B cell (primary cell): Measurements from ENCODE around the gene MILR1. TPM values are rescaled to one million over a fixed set of nuclear protein-coding genes. Genes with fewer than 3 reads are reported as not detected.

ENCODE experiments used
- ATAC-seq: fragments of 200-7000 bp; cut with Tn5 transposase; one replicate; pipeline ENCODE4 v1.10.0; 2021; ENCODE audit warnings: low read depth, mild to moderate bottlenecking, moderate number of reproducible peaks, moderate library complexity
- CTCF ChIA-PET: fragments of 350-600 bp; sonication (Branson Sonifier 250); formaldehyde crosslinking; loops from one replicate; lab custom pipeline; 2021; ENCODE audit warnings: antibody characterized with exemption, inconsistent platforms; lab: Charles Lee
- POLR2A ChIA-PET: fragments of 350-600 bp; sonication (Branson Sonifier 250); formaldehyde crosslinking; loops from one replicate; lab custom pipeline; 2021; ENCODE audit warnings: antibody characterized with exemption; lab: Charles Lee
- DNase-seq: peaks from one replicate; pipeline ENCODE4 v3.0.0; 2013
- H2AFZ ChIP-seq: 2 replicates; pipeline ENCODE4 v1.6.1; 2012; ENCODE audit warnings: mild to moderate bottlenecking, low read depth, low read length; ENCODE audit not compliant: insufficient read depth, poor library complexity, severe bottlenecking
- H3K27ac ChIP-seq, 2 donors: 1 replicate in 1 of 2; 2 replicates in 1 of 2; pipeline ENCODE4 v1.5.1; 2012 to 2013; ENCODE audit warnings: low read length in 2 of 2, mild to moderate bottlenecking in 2 of 2, moderate library complexity in 1 of 2
- H3K27me3 ChIP-seq, 4 experiments: fragments of 200-600 bp in 1 of 4; sonication (generic) in 1 of 4; replicated peaks in 1 of 4; 1 replicate in 2 of 4; 2 replicates in 2 of 4; pipeline versions ENCODE4 v1.6.1 to v1.7.0; 2013 to 2016; ENCODE audit warnings: low read length in 3 of 4, mild to moderate bottlenecking in 2 of 4, mixed read lengths in 1 of 4, moderate library complexity in 1 of 4; ENCODE audit not compliant: insufficient read depth in 4 of 4, control insufficient read depth in 3 of 4; ENCODE audit errors: control extremely low read depth in 1 of 4
- H3K36me3 ChIP-seq, 2 experiments: replicated peaks in 1 of 2; 1 replicate in 1 of 2; 2 replicates in 1 of 2; pipeline versions ENCODE4 v1.6.1 to v1.7.1; 2013; ENCODE audit warnings: low read length in 1 of 2; ENCODE audit not compliant: insufficient read depth in 2 of 2, control insufficient read depth in 1 of 2; ENCODE audit errors: control extremely low read depth in 1 of 2, extremely low read depth in 1 of 2
- H3K4me1 ChIP-seq, 2 donors: fragments of 200-600 bp in 1 of 2; sonication (generic) in 1 of 2; 1 replicate in 1 of 2; 2 replicates in 1 of 2; pipeline versions ENCODE4 v1.5.1 to v1.6.1; 2013 to 2017; ENCODE audit warnings: low read length in 2 of 2; ENCODE audit not compliant: control insufficient read depth in 2 of 2, insufficient read depth in 2 of 2
- H3K4me2 ChIP-seq: replicated peaks from 2 replicates; pipeline ENCODE3; 2012; ENCODE audit warnings: mild to moderate bottlenecking, low read depth, low read length; ENCODE audit not compliant: poor library complexity, severe bottlenecking
- H3K4me3 ChIP-seq, 5 experiments: fragments of 200-600 bp in 1 of 5; sonication (generic) in 1 of 5; 1 replicate in 3 of 5; 2 replicates in 2 of 5; pipeline versions ENCODE4 v1.5.1 to v1.7.0; 2011 to 2016; ENCODE audit warnings: low read length in 4 of 5, mild to moderate bottlenecking in 4 of 5, low read depth in 2 of 5, control low read depth in 1 of 5, moderate library complexity in 1 of 5; ENCODE audit not compliant: insufficient read depth in 1 of 5; ENCODE audit errors: control extremely low read depth in 1 of 5, extremely low read depth in 1 of 5
- H3K79me2 ChIP-seq: fragments of 200-600 bp; sonication (generic); one replicate; pipeline ENCODE4 v1.6.0; 2016; ENCODE audit warnings: low read length; ENCODE audit not compliant: control insufficient read depth, insufficient read depth
- H3K9ac ChIP-seq: fragments of 200-600 bp; sonication (generic); 2 replicates; pipeline ENCODE4 v1.6.1; 2017; ENCODE audit warnings: mild to moderate bottlenecking, low read length, moderate library complexity
- H3K9me3 ChIP-seq, 3 donors: one replicate each; pipeline versions ENCODE4 v1.6.1 to v1.7.1; 2013; ENCODE audit warnings: low read length in 2 of 3; ENCODE audit not compliant: control insufficient read depth in 2 of 3, insufficient read depth in 1 of 3; ENCODE audit errors: control extremely low read depth in 1 of 3
- H4K20me1 ChIP-seq: 2 replicates; pipeline ENCODE4 v1.6.0; 2012; ENCODE audit warnings: mild to moderate bottlenecking, low read length; ENCODE audit not compliant: insufficient read depth, control insufficient read depth, poor library complexity, severe bottlenecking
- H3K27ac Mint-ChIP-seq: one replicate; pipeline ENCODE4 v1.8.0; 2021; ENCODE audit warnings: mixed read lengths
- H3K27me3 Mint-ChIP-seq: one replicate; pipeline ENCODE4 v1.8.0; 2021; ENCODE audit warnings: mixed read lengths
- H3K4me1 Mint-ChIP-seq: one replicate; pipeline ENCODE4 v1.8.0; 2021; ENCODE audit warnings: mixed read lengths
- H3K4me3 Mint-ChIP-seq: one replicate; pipeline ENCODE4 v1.8.0; 2021; ENCODE audit warnings: mixed read lengths
- H3K9me3 Mint-ChIP-seq: one replicate; pipeline ENCODE4 v1.8.0; 2022; ENCODE audit warnings: mixed read lengths; ENCODE audit not compliant: insufficient read depth
- EZH2 ChIP-seq: IDR thresholded peaks from 2 replicates; pipeline ENCODE4 v1.6.1; 2012; ENCODE audit warnings: borderline replicate concordance, low read depth, mild to moderate bottlenecking, moderate library complexity, low read length; ENCODE audit not compliant: insufficient read depth, poor library complexity, severe bottlenecking
- WGBS: methylation state at CpG from one replicate; pipeline ENCODE4 v1.1.5; 2013; ENCODE audit warnings: missing lambda C conversion rate; ENCODE audit not compliant: insufficient coverage; 5-methylcytosine and 5-hydroxymethylcytosine counted together
- intact Hi-C: fragments of 100-400 bp; cut with micrococcal nuclease; formaldehyde crosslinking; loops from one replicate; pipeline ENCODE4 v1.10.0; 2022
- polyA minus RNA-seq: library from RNA; depleted of rRNA, polyadenylated mRNA; stranded (reverse); fragments of >200 nt; gene quantifications from 2 replicates; pipeline ENCODE4 v1.2.3, GENCODE V29; 2012
- polyA plus RNA-seq: library from polyadenylated mRNA; depleted of rRNA; stranded (reverse); fragments of >200 nt; gene quantifications from 2 replicates; pipeline ENCODE4 v1.2.3, GENCODE V29; 2012
- total RNA-seq, 2 donors: library from RNA; stranded (reverse); fragments of 120-200 nt in 1 of 2; gene quantifications; 1 replicate in 1 of 2; 2 replicates in 1 of 2; pipeline versions ENCODE4 v1.2.3 to v1.2.4, GENCODE V29; 2013 to 2022
- TF ChIP-seq, protein P1 (sequence below): fragments of 200-600 bp; IDR thresholded peaks from one replicate; pipeline ENCODE4 v1.8.0; 2022; ENCODE audit warnings: antibody characterized with exemption, mild to moderate bottlenecking

MILR1 gene, protein sequence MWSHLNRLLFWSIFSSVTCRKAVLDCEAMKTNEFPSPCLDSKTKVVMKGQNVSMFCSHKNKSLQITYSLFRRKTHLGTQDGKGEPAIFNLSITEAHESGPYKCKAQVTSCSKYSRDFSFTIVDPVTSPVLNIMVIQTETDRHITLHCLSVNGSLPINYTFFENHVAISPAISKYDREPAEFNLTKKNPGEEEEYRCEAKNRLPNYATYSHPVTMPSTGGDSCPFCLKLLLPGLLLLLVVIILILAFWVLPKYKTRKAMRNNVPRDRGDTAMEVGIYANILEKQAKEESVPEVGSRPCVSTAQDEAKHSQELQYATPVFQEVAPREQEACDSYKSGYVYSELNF
- 9.4 and 14.7 TPM in 2 replicates for total RNA-seq
- total RNA-seq (2013): 11.8 TPM
- polyA plus RNA-seq: 38.0 and 60.4 TPM in 2 replicates
- polyA minus RNA-seq: 24.8 and 49.6 TPM in 2 replicates

DNA sequence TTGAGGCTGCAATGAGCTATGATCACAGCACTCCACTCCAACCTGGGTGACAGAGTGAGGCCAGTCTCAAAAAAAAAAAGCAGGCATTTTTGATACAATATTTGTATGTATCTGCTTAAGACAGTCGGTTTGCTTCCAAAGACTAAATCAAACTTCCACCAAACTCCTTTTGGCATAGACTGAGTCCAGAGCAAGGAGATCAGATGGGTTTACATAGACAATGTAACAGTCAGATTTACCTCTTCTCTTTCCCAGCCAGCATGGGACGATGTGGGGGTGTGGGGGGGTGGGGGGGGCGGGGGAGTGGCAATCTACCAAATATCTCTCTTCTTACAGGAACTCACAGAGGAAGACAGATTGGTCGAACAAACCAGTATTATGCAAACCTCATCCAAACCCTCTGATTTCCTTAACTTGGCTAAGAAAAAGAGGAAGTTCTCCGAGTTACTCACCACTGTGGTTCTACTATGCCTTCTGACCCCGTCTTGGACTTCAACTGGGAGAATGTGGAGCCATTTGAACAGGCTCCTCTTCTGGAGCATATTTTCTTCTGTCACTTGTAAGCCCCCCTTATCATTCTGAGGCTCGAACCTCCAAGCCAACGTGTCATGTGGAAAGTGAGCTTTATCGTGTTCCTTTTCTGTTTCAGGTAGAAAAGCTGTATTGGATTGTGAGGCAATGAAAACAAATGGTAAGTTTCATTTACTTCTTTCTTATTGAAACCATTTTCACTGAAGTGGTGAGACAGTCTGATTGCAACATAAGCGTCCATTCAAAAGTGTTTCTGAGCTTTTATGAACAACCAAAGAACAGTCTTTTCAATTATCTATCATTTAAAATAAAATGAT is at the start of gene MILR1:
MILR1 (plus strand) TSS at position 451 of the 848 bp plus-strand sequence; CDS start at position 505, 54 bp downstream.
- Histone ChIP-seq H3K27me3 (no peaks in the 10 kb centered on the region), H2AFZ (peak within 1 kb of the TSS; percentile 76), H3K4me3 (peak within 1 kb of the TSS in 4 of 5 experiments; percentile 48 to 86 (median 64)), H3K4me2 (peak within 1 kb of the TSS; percentile 82), H3K79me2 (peaks cover 45% of the 10 kb centered on the region), H3K36me3 (peaks cover 2 to 15% of the 10 kb centered on the region in 2 experiments), H3K9ac (peak within 1 kb of the TSS; percentile 65), H3K4me1 (peaks cover 24 to 37% of the 10 kb centered on the region in 2 donors), H3K27ac (peak within 1 kb of the TSS; percentile 49 to 77), H4K20me1 (no peaks in the 10 kb centered on the region), H3K9me3 (no peaks in the 10 kb centered on the region)
- DNase-seq: peak; percentile 77
- ChIA-PET CTCF (interaction anchor here (0.7 to 3.3 kb wide), 4 partner anchors 28 to 158 kb away, joined by 3 to 25 read pairs (median 6); partner anchors contain the start of gene POLG2), POLR2A (interaction anchor here (0.7 to 1.1 kb wide), 2 partner anchors 57 to 58 kb away, joined by 3 read pairs; partner anchors contain the start of genes CEP95 and DDX5)
- intact Hi-C loops: no loop called here
- Mint-ChIP-seq H3K9me3 (no peaks in the 10 kb centered on the region), H3K27ac (peak within 1 kb of the TSS; percentile 94), H3K27me3 (no peaks in the 10 kb centered on the region), H3K4me1 (peaks cover 40% of the 10 kb centered on the region), H3K4me3 (peak within 1 kb of the TSS; percentile 88)
- 0% methylated on average over 1 of the region's 10 CpGs for WGBS
- ATAC-seq: peak; percentile 96
- TF ChIP-seq EZH2: no peak
- TF ChIP-seq, protein P1, sequence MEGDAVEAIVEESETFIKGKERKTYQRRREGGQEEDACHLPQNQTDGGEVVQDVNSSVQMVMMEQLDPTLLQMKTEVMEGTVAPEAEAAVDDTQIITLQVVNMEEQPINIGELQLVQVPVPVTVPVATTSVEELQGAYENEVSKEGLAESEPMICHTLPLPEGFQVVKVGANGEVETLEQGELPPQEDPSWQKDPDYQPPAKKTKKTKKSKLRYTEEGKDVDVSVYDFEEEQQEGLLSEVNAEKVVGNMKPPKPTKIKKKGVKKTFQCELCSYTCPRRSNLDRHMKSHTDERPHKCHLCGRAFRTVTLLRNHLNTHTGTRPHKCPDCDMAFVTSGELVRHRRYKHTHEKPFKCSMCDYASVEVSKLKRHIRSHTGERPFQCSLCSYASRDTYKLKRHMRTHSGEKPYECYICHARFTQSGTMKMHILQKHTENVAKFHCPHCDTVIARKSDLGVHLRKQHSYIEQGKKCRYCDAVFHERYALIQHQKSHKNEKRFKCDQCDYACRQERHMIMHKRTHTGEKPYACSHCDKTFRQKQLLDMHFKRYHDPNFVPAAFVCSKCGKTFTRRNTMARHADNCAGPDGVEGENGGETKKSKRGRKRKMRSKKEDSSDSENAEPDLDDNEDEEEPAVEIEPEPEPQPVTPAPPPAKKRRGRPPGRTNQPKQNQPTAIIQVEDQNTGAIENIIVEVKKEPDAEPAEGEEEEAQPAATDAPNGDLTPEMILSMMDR: no peak
